KG1 (cell line): Measurements from ENCODE around the gene FURIN.
"Not testable (repeated sequence)": the region's sequence is repeated elsewhere in the genome, so short reads cannot be mapped to it uniquely, and the experiment has no call there.

ENCODE experiments used
- DNase-seq: peaks from one replicate; lab custom pipeline; 2025; lab: John Stamatoyannopoulos, UW

FURIN gene

GRCh38 chr15:90882781-90883525 is 14.6 kb downstream of the FURIN start:
- no peak for DNase-seq

DNA sequence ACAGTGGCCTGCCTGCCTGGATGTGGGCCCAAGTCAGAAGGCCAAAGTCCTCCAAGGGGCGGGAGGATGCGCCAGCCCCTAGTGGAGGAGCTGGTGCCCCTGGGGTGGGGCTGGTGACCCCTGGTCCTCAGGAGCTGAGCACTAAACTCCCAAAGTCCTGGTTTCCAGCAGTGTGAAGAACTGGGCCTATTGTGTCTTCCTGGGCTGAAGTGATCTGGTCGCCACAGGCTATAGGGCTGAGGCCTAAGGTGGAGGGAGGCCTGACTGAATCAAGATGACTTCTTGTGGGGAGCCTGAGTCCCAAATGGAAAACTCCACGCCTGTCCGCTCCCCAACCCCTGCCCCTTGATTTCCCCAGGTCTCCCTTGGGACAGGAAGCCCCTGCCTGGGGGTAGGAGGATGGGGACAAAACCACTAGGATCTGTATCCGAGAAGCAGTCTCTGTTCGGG is 15.2 kb downstream of the FURIN start:
- DNase-seq = no peak

DNA sequence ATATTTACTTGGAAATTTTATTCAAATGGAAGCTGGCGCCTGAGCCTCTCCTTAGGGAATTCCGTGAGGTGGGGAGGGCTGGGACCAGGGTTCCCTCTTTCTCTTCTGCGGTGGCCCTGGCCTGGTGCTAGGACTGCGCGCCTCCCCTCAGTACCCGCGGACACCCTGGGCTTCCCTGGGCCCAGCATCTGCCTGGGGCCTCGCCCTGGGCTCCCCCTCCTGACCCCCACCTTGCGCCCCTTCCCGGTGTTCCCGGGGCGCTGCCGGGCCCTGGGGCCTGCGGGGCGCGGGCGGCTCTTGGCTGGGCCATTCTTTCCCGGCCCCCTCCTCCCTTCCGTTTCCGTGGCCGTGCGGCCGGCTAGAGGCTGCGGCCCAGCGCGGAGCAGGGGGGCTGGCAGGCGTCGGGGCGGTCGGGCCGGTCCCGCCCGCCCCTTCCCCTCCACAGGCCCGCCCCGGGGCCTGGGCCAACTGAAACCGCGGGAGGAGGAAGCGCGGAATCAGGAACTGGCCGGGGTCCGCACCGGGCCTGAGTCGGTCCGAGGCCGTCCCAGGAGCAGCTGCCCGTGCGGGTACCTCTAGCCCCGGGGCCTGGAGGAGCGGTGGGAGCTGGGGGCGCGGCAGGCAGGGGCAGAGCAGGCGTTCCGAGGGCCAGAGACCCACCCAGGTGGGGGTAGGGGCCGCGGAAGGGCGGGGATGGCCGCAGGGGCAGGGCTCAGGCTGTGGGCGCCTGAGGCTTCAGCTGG is 15.8 kb downstream of the FURIN start, which contains the start of gene FES:
TSS of gene FES (plus strand) at position 529 of the 743 bp plus-strand sequence. CDS start 542 bp downstream, outside the sequence.
- DNase-seq = peak; percentile 34

DNA sequence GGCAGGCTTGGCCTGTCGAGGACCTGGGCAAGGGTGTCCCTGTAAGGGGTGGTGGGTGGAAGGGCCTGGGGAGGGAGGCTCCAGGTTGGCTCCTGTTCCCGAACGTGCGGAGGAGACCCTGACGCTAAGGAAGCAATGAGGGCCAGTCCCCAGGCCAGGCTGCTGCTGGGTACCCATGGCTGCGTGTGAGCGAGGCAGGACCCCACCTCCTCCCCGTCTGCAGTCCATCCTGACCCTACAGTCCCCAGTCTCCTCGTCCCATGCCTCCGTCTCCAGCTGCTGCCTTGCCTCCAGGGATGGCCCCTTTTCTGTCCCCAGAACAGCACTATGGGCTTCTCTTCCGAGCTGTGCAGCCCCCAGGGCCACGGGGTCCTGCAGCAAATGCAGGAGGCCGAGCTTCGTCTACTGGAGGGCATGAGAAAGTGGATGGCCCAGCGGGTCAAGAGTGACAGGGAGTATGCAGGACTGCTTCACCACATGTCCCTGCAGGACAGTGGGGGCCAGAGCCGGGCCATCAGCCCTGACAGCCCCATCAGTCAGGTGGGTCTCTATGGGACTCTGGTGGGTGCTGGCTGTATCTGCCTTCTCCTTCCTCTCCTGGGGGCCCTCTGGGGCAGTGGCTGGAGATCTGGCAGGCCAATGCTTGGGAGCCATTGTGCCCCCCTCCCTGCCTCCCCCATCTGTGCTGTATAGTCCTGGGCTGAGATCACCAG is 16.5 kb downstream of the FURIN start:
- no peak for DNase-seq

DNA sequence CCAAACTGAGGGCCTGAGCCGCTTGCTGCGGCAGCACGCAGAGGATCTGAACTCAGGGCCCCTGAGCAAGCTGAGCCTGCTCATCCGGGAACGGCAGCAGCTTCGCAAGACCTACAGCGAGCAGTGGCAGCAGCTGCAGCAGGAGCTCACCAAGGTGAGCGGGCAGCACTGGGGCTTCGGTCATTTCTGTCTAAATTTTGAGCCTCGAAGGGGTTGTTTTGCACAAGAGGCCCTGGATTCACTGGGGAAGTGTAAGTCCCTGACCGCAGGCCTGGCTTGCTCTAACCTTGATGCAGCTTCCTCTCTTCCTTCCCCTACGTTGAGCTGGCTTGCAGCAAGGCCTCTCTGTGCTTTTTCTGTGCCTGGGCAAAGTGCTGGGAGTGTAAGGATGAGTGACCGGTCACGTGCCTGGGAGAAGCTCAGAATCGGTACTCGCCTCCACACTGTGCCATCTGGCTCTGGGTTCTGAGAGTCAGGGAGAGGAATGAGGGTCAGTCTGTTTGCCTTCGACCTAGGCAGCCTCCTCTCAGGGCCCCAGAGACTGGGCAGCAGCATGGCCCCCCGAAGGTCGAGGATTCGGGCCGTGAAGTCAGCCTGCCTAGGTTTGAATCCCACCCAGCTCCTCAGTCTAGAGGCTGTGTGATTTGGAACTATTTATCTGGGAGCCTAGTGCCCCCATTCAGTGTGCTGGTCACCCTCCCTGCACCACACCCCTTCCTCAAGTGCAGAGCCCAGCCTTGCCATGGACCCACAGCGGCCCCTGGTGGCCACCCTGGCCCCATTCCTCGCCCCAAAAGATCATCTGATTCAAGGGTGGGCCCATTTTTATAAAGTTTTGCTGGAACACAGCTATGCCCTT is 17.3 kb downstream of the FURIN start:
- peak; percentile 54 for DNase-seq

DNA sequence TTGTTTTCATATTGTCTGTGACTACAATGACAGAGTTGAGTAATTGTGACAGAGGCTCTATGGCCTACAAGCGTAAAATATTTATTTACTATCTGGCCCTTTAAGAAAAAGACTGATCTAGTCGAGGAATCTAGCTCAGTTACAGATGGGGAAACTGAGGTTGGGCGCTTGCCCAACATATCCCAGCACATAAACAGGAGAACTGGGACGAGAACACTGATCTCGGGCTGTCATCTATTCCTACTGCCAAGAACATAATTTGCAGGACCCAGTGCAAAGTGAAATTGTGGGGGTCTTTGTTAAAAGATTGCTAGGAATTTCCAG is 17.9 kb downstream of the FURIN start:
- no peak for DNase-seq

DNA sequence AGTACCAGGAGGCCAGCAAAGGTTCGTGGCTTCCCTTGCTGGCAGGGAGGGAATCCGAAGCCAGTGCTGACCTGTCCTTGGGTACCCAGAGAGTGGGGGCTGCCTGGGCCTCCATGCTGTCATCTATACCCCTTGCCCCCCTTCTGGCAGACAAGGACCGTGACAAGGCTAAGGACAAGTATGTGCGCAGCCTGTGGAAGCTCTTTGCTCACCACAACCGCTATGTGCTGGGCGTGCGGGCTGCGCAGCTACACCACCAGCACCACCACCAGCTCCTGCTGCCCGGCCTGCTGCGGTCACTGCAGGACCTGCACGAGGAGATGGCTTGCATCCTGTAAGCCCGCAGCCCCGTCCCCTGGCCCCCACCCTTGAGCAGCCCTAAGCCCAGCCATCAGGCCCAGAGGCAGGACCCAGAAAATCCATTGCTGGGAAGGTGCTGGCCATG is 18.7 kb downstream of the FURIN start:
- no peak for DNase-seq

DNA sequence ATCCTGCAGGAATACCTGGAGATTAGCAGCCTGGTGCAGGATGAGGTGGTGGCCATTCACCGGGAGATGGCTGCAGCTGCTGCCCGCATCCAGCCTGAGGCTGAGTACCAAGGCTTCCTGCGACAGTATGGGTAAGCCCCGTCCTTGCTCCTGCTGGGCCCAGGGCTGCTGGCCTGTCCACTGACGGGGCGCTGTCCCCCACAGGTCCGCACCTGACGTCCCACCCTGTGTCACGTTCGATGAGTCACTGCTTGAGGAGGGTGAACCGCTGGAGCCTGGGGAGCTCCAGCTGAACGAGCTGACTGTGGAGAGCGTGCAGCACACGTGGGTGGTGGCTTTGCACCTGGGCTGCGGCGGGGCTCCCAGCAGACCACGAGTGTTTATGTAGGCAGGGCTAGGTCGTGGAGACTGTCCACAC is 20.9 kb downstream of the FURIN start:
- no peak for DNase-seq

GRCh38 chr15:90889736-90890456 is 21.5 kb downstream of the FURIN start:
- no peak for DNase-seq

DNA sequence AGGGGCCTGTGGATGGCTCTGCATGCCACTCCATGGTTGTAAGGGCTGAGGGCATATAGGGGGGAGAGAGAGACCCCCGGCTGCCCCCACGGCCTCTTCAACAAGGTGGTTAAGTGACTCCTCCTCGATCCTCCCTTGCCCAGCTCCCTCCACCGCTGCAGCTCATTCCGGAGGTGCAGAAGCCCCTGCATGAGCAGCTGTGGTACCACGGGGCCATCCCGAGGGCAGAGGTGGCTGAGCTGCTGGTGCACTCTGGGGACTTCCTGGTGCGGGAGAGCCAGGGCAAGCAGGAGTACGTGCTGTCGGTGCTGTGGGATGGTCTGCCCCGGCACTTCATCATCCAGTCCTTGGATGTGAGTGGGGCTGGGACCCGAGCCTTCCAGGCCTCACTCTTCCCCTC is 22.5 kb downstream of the FURIN start:
- DNase-seq = no peak

DNA sequence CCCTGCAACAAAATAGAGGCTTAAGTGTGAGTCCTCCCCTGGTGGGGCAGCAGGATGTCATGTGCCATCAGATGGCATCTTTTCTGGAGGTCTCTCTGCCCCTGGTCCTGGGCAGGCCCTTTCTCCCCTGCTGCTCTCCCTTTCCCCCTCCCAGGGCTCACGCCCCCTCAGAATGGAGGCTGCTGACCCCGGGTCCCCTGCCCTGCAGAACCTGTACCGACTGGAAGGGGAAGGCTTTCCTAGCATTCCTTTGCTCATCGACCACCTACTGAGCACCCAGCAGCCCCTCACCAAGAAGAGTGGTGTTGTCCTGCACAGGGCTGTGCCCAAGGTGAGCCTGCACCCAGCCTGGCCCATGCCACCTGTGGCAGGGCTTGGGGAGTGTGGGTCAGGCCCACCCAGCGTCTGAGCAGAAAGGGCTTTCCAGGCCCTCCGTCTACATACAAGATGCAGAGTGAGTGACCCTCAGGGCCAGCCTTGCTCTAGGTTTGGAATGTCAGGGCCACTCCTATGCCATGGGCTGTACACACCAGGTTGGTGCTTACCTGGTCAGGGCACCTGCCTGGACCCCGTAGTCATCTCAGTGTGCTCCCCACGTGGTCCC is 23.1 kb downstream of the FURIN start:
- DNase-seq = no peak

- DNase-seq = no peak
These were observed 23.6 kb downstream of the FURIN start for GRCh38 chr15:90892023-90892422.

- no peak for DNase-seq
These were observed 24.2 kb downstream of the FURIN start for GRCh38 chr15:90892498-90893174.

DNA sequence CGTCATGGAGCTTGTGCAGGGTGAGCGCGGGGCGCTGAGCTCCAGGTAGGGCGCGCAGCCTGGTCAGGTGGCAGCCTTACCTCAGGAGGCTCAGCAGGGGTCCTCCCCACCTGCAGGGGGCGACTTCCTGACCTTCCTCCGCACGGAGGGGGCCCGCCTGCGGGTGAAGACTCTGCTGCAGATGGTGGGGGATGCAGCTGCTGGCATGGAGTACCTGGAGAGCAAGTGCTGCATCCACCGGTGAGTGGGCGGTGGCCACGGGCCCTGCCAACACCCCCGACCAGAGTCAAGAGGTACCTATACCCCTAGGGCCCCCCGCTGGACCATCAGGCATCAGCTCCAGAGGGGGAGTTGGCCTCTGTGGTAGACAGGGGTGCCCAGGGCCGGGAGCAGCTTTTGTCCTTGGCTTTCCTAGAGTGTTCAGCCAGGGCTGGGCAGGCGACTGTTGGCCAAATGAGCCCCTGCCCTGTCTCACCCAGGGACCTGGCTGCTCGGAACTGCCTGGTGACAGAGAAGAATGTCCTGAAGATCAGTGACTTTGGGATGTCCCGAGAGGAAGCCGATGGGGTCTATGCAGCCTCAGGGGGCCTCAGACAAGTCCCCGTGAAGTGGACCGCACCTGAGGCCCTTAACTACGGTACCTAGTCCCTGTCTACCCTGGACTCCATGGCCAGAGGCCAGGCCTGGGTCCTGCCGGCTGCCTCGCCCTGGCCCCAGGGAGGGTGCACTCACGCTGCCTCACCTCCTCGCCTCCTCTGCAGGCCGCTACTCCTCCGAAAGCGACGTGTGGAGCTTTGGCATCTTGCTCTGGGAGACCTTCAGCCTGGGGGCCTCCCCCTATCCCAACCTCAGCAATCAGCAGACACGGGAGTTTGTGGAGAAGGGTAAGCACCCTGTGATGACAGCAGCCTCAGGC is 25.0 kb downstream of the FURIN start:
- DNase-seq = no peak

GRCh38 chr15:90895571-90896117 is 27.3 kb downstream of the FURIN start:
- no peak for DNase-seq

- DNase-seq = not testable (repeated sequence)
These were observed 28.8 kb downstream of the FURIN start for GRCh38 chr15:90897131-90897655.

DNA sequence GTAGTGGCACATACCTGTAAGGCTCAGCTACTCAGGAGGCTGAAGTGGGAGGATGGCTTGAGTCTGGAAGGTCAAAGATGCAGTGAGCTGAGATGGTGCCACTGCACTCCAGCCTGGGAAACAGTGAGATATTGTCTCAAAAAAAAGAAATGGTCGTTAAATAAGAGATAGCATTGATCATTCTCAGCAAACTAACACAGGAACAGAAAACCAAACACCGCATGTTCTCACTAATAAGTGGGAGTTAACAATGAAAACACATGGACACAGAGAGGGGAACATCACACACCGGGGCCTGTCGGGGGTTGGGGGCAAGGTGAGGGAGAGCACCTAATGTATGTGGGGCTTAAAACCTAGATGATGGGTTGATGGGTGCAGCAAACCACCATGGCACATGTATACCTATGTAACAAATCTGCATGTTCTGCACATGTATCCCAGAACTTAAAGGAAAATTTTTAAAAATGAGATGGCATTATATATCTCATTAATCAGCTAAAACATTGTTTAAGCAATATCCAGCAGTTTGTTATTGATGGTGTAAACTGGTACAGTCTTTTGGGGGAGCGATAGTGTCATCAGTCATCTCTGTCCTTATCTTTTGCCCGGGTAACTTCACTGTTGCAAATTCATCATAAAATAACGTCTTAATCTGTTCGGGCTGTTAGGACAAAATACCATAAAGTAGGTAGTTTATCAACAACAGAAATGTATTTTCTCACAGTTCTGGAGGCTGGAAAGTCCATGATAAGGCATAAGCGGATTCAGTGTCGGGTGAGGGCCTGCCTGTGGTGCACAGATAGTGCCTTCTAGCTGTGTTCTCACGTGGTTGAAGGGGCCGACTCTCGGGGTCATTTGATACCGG is 33.0 kb downstream of the FURIN start:
- DNase-seq = no peak
